H9 (cell line): ENCODE measurements around the gene FAT1. TPM values are rescaled to one million over a fixed set of nuclear protein-coding genes. Genes with fewer than 3 reads are reported as not detected.

Experiments
- DNase-seq: peaks from one replicate; pipeline ENCODE4 v3.0.0-alpha.2; 2017
- H2AFZ ChIP-seq: one replicate; pipeline ENCODE4 v1.6.1; 2013; ENCODE audit warnings: mild to moderate bottlenecking, low read length, control low read depth, moderate library complexity
- H2AK5ac ChIP-seq: 2 replicates; pipeline ENCODE4 v1.6.1; 2013; ENCODE audit warnings: low read length, control low read depth, mixed read lengths; ENCODE audit not compliant: insufficient read length
- H2BK120ac ChIP-seq: one replicate; pipeline ENCODE4 v1.6.1; 2013; ENCODE audit warnings: low read depth, mild to moderate bottlenecking, low read length, control low read depth, inconsistent platforms; ENCODE audit not compliant: poor library complexity, severe bottlenecking
- H2BK12ac ChIP-seq: 2 replicates; pipeline ENCODE4 v1.6.1; 2013; ENCODE audit warnings: low read length, control low read depth, mixed read lengths, low read depth; ENCODE audit not compliant: insufficient read length
- H2BK15ac ChIP-seq: 2 replicates; pipeline ENCODE4 v1.6.1; 2013; ENCODE audit warnings: low read depth, low read length, control low read depth
- H2BK20ac ChIP-seq: one replicate; pipeline ENCODE4 v1.6.1; 2013; ENCODE audit warnings: low read depth, mild to moderate bottlenecking, low read length, control low read depth, inconsistent platforms; ENCODE audit not compliant: poor library complexity, severe bottlenecking
- H2BK5ac ChIP-seq: 2 replicates; pipeline ENCODE4 v1.6.1; 2013; ENCODE audit warnings: low read length, control low read depth, mixed read lengths; ENCODE audit not compliant: insufficient read length
- H3K14ac ChIP-seq: 2 replicates; pipeline ENCODE4 v1.6.1; 2013; ENCODE audit warnings: low read length, control low read depth; ENCODE audit not compliant: insufficient read depth
- H3K18ac ChIP-seq: 2 replicates; pipeline ENCODE4 v1.6.1; 2013; ENCODE audit warnings: low read depth, mild to moderate bottlenecking, mixed read lengths, low read length, control low read depth; ENCODE audit not compliant: insufficient read length
- H3K23ac ChIP-seq: 2 replicates; pipeline ENCODE4 v1.6.1; 2013; ENCODE audit warnings: low read length, control low read depth, mixed read lengths, low read depth; ENCODE audit not compliant: insufficient read length
- H3K23me2 ChIP-seq: 2 replicates; pipeline ENCODE4 v1.6.1; 2013; ENCODE audit warnings: low read depth, mild to moderate bottlenecking, mixed read lengths, low read length, control low read depth; ENCODE audit not compliant: insufficient read length, poor library complexity, severe bottlenecking
- H3K27ac ChIP-seq: 2 replicates; pipeline ENCODE4 v1.5.1; 2013; ENCODE audit warnings: low read length, control low read depth, mixed read lengths, low read depth; ENCODE audit not compliant: insufficient read length
- H3K27me3 ChIP-seq: 2 replicates; pipeline ENCODE4 v1.6.1; 2013; ENCODE audit warnings: low read length, control low read depth, inconsistent platforms; ENCODE audit not compliant: insufficient read depth
- H3K4ac ChIP-seq: 2 replicates; pipeline ENCODE4 v1.6.1; 2013; ENCODE audit warnings: low read depth, mild to moderate bottlenecking, control low read depth, inconsistent platforms, low read length, moderate library complexity
- H3K4me1 ChIP-seq: 2 replicates; pipeline ENCODE4 v1.6.1; 2013; ENCODE audit warnings: low read length, control low read depth, inconsistent platforms; ENCODE audit not compliant: insufficient read depth
- H3K4me2 ChIP-seq: 2 replicates; pipeline ENCODE4 v1.6.1; 2013; ENCODE audit warnings: low read length, control low read depth, mixed read lengths; ENCODE audit not compliant: insufficient read length, insufficient read depth
- H3K56ac ChIP-seq: 2 replicates; pipeline ENCODE4 v1.6.1; 2013; ENCODE audit warnings: low read depth, mild to moderate bottlenecking, mixed read lengths, low read length, control low read depth; ENCODE audit not compliant: insufficient read length
- H3K79me1 ChIP-seq: 2 replicates; pipeline ENCODE4 v1.6.1; 2013; ENCODE audit warnings: low read depth, mild to moderate bottlenecking, moderate library complexity, low read length, control low read depth, inconsistent platforms; ENCODE audit not compliant: insufficient read depth, poor library complexity, severe bottlenecking
- H3K79me2 ChIP-seq: 2 replicates; pipeline ENCODE4 v1.6.1; 2013; ENCODE audit warnings: low read length, control low read depth, inconsistent platforms; ENCODE audit not compliant: insufficient read depth
- H3K9ac ChIP-seq: 2 replicates; pipeline ENCODE4 v1.6.1; 2013; ENCODE audit warnings: low read length, control low read depth, mixed read lengths; ENCODE audit not compliant: insufficient read length; ENCODE audit errors: extremely low read depth
- H3K9me3 ChIP-seq: one replicate; pipeline ENCODE4 v1.6.1; 2013; ENCODE audit warnings: low read depth, low read length, inconsistent platforms; ENCODE audit not compliant: control insufficient read depth
- H3T11ph ChIP-seq: one replicate; pipeline ENCODE4 v1.6.1; 2013; ENCODE audit warnings: mild to moderate bottlenecking, low read length, control low read depth, inconsistent platforms
- H4K20me1 ChIP-seq: one replicate; pipeline ENCODE4 v1.6.1; 2013; ENCODE audit not compliant: control insufficient read depth, insufficient read length, insufficient read depth
- H4K5ac ChIP-seq: 2 replicates; pipeline ENCODE4 v1.6.1; 2013; ENCODE audit warnings: low read depth, mild to moderate bottlenecking, mixed read lengths, low read length, control low read depth; ENCODE audit not compliant: insufficient read length
- H4K8ac ChIP-seq: replicated peaks from 2 replicates; pipeline ENCODE4 v1.6.1; 2013; ENCODE audit warnings: low read length, control low read depth, mixed read lengths, low read depth; ENCODE audit not compliant: insufficient read length
- H4K91ac ChIP-seq: 2 replicates; pipeline ENCODE4 v1.6.1; 2013; ENCODE audit warnings: low read depth, mild to moderate bottlenecking, moderate library complexity, mixed read lengths, low read length, control low read depth; ENCODE audit not compliant: insufficient read length
- H3K27ac Mint-ChIP-seq, 3 experiments: 2 replicates in 2 of 3; 3 replicates in 1 of 3; pipeline ENCODE4 v1.8.0; 2020 to 2021; ENCODE audit warnings: mixed read lengths in 3 of 3, mild to moderate bottlenecking in 1 of 3, moderate library complexity in 1 of 3
- H3K27me3 Mint-ChIP-seq: 2 replicates; pipeline ENCODE4 v1.8.0; 2021; ENCODE audit warnings: low read depth, mild to moderate bottlenecking, moderate library complexity, mixed read lengths
- H3K36me3 Mint-ChIP-seq, 3 experiments: 2 replicates in 2 of 3; 3 replicates in 1 of 3; pipeline ENCODE4 v1.8.0; 2020 to 2021; ENCODE audit warnings: low read depth in 3 of 3, mixed read lengths in 3 of 3; ENCODE audit not compliant: insufficient read depth in 1 of 3
- H3K4me1 Mint-ChIP-seq, 2 experiments: 2 replicates each; pipeline ENCODE4 v1.8.0; 2020; ENCODE audit warnings: mixed read lengths in 2 of 2
- H3K4me3 Mint-ChIP-seq, 2 experiments: 2 replicates in 1 of 2; 3 replicates in 1 of 2; pipeline ENCODE4 v1.8.0; 2020 to 2021; ENCODE audit warnings: mild to moderate bottlenecking in 2 of 2, mixed read lengths in 2 of 2, moderate library complexity in 1 of 2
- H3K9me3 Mint-ChIP-seq, 2 experiments: 2 replicates in 1 of 2; 3 replicates in 1 of 2; pipeline ENCODE4 v1.8.0; 2020; ENCODE audit warnings: mild to moderate bottlenecking in 2 of 2, mixed read lengths in 2 of 2, moderate library complexity in 1 of 2
- WGBS: extraction: QIAGEN DNeasy Blood & Tissue Kit; methylation state at CpG from one replicate; pipeline ENCODE4 v1.1.7; 2013; ENCODE audit warnings: missing lambda C conversion rate, low lambda C conversion rate, mixed read lengths; ENCODE audit not compliant: insufficient read length; ENCODE audit errors: extremely low coverage; 5-methylcytosine and 5-hydroxymethylcytosine counted together
- total RNA-seq: library from RNA; stranded (reverse); gene quantifications from 2 replicates; pipeline ENCODE4 v1.2.1, GENCODE V29; 2021
- TF ChIP-seq, protein P1 (sequence below): fragments of 200-600 bp; sonication (generic); conservative IDR thresholded peaks from 3 replicates; pipeline ENCODE4 v1.8.0; 2021; ENCODE audit warnings: antibody characterized with exemption, mild to moderate bottlenecking

The FAT1 gene
- total RNA-seq, 1 experiment from 2014 or later = 173 TPM

DNA sequence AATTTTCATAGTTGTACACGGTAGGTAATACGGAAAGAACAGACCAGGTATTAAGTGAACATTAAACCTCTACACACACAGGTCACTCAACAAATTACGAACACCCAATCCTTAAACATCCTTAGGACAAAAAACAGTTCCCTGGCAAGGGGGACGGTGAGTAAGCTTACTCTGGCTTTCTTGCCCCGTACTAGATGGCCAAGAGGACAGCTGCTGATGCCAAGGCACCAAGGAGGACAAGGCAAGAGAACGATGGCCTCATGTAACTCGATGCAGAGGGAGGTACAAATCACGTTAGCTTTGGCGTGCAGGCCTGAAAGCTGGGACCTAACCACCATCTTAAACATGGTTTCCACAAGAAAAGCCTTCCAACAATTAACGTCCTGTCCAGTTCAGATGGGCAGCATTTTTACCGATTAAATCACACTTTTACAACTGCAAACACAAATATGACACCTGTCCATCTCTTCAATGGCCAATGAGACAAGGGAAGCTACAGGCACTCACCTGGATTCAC lies 23.7 kb downstream of the FAT1 start:
- H4K8ac ChIP-seq = no peak overlapping the region
- no peaks in the 10 kb centered on the region for H3K27me3 Mint-ChIP-seq
- H3K14ac ChIP-seq = no peak overlapping the region
- no peaks in the 10 kb centered on the region for H3K23me2 ChIP-seq
- no peak for DNase-seq
- H2BK15ac ChIP-seq = no peak overlapping the region
- H3T11ph ChIP-seq = no peak overlapping the region
- H3K4me3 Mint-ChIP-seq = no peak overlapping the region; a peak in 1 of 5 replicates
- H3K4me1 Mint-ChIP-seq = peaks cover 65 to 74% of the 10 kb centered on the region in 2 experiments
- no peak overlapping the region for H2BK20ac ChIP-seq
- peaks cover 11% of the 10 kb centered on the region for H3K4me1 ChIP-seq
- no peaks in the 10 kb centered on the region for H4K20me1 ChIP-seq
- no peaks in the 10 kb centered on the region; a peak in 2 of 5 replicates for H3K9me3 Mint-ChIP-seq
- no peak overlapping the region for H4K5ac ChIP-seq
- H3K79me2 ChIP-seq = peaks cover 27% of the 10 kb centered on the region; the same call in 1 of the 2 replicates
- no peaks in the 10 kb centered on the region for H3K27me3 ChIP-seq
- H3K27ac Mint-ChIP-seq = peak overlapping the region in 1 of 3 experiments; percentile 43; a peak in 2 of 7 replicates
- H4K91ac ChIP-seq = no peak overlapping the region
- H3K56ac ChIP-seq = no peak overlapping the region
- no peaks in the 10 kb centered on the region for H3K9me3 ChIP-seq
- H3K4ac ChIP-seq = no peak overlapping the region
- H3K23ac ChIP-seq = no peak overlapping the region
- no peak overlapping the region for H2AK5ac ChIP-seq
- WGBS = no CpG with 5 or more reads among the region's 11 CpGs
- no peak overlapping the region for H3K27ac ChIP-seq
- H3K18ac ChIP-seq = no peak overlapping the region
- TF ChIP-seq, protein P1, sequence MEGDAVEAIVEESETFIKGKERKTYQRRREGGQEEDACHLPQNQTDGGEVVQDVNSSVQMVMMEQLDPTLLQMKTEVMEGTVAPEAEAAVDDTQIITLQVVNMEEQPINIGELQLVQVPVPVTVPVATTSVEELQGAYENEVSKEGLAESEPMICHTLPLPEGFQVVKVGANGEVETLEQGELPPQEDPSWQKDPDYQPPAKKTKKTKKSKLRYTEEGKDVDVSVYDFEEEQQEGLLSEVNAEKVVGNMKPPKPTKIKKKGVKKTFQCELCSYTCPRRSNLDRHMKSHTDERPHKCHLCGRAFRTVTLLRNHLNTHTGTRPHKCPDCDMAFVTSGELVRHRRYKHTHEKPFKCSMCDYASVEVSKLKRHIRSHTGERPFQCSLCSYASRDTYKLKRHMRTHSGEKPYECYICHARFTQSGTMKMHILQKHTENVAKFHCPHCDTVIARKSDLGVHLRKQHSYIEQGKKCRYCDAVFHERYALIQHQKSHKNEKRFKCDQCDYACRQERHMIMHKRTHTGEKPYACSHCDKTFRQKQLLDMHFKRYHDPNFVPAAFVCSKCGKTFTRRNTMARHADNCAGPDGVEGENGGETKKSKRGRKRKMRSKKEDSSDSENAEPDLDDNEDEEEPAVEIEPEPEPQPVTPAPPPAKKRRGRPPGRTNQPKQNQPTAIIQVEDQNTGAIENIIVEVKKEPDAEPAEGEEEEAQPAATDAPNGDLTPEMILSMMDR = no peak
- H2BK12ac ChIP-seq = no peak overlapping the region
- no peak overlapping the region for H3K4me2 ChIP-seq
- no peak overlapping the region for H3K9ac ChIP-seq
- H2BK5ac ChIP-seq = no peak overlapping the region
- peaks cover 5% of the 10 kb centered on the region for H3K79me1 ChIP-seq
- H3K36me3 Mint-ChIP-seq = peaks cover 20 to 59% (median 46%) of the 10 kb centered on the region in 3 experiments
- no peak overlapping the region for H2AFZ ChIP-seq
- no peak overlapping the region for H2BK120ac ChIP-seq
